ENCODE measurements around the gene ITPK1.
"Not testable (repeated sequence)": the region's sequence is repeated elsewhere in the genome, so short reads cannot be mapped to it uniquely, and the experiment has no call there.

ITPK1 gene

GRCh38 chr14:93115821-93116675, at the start of gene ITPK1:
Gene ITPK1, minus strand, starts transcription at chr14:93115925. Its CDS starts 762 bp downstream, at chr14:93115163.
- peak; percentile 40 for DNase-seq

- no peak for DNase-seq
Measured at GRCh38 chr14:93163564-93163963, 47.8 kb upstream of the ITPK1 start.

GRCh38 chr14:93161411-93161940, 45.8 kb upstream of the ITPK1 start:
- DNase-seq, result no peak

GRCh38 chr14:93160353-93160801, 44.7 kb upstream of the ITPK1 start:
- DNase-seq, result no peak

- not testable (repeated sequence) for DNase-seq
Measured at GRCh38 chr14:93159625-93160352, 44.1 kb upstream of the ITPK1 start.

- not testable (repeated sequence) for DNase-seq
Measured at GRCh38 chr14:93158349-93158748, 42.6 kb upstream of the ITPK1 start.

GRCh38 chr14:93156693-93157369, 41.1 kb upstream of the ITPK1 start:
- DNase-seq, result no peak

- no peak for DNase-seq
Measured at GRCh38 chr14:93155667-93156066, 39.9 kb upstream of the ITPK1 start.

GRCh38 chr14:93153121-93153520, 37.4 kb upstream of the ITPK1 start:
- no peak for DNase-seq

- no peak for DNase-seq
Measured at GRCh38 chr14:93150227-93151208, 34.8 kb upstream of the ITPK1 start.

GRCh38 chr14:93148979-93149378, 33.3 kb upstream of the ITPK1 start:
- no peak for DNase-seq

GRCh38 chr14:93146119-93146518, 30.4 kb upstream of the ITPK1 start:
- no peak for DNase-seq

GRCh38 chr14:93142854-93143652, 27.3 kb upstream of the ITPK1 start:
- DNase-seq, result no peak

GRCh38 chr14:93137864-93138263, 22.1 kb upstream of the ITPK1 start:
- peak; percentile 55 for DNase-seq

- not testable (repeated sequence) for DNase-seq
Measured at GRCh38 chr14:93136508-93136907, 20.8 kb upstream of the ITPK1 start.

GRCh38 chr14:93136009-93136408, 20.3 kb upstream of the ITPK1 start:
- DNase-seq, result no peak

- no peak for DNase-seq
Measured at GRCh38 chr14:93135399-93135798, 19.7 kb upstream of the ITPK1 start.

GRCh38 chr14:93133464-93133863, 17.7 kb upstream of the ITPK1 start:
- DNase-seq, result no peak

- no peak for DNase-seq
Measured at GRCh38 chr14:93132472-93133065, 16.8 kb upstream of the ITPK1 start.

GRCh38 chr14:93131257-93131820, 15.6 kb upstream of the ITPK1 start:
- not testable (repeated sequence) for DNase-seq

Data from NCI-H748 treated with DMSO at 0.1 percent for 48 hours (cell line).